OCI-LY7 (cell line): ENCODE data around the gene CPS1.

Experiments used
- EZH2phosphoT487 ChIP-seq: fragments of 200-600 bp; sonication (generic); IDR thresholded peaks from 2 replicates; pipeline ENCODE4 v1.6.1; 2018; ENCODE audit warnings: low read depth, borderline replicate concordance, mild to moderate bottlenecking, mixed run types, antibody characterized with exemption, low read length, moderate library complexity, mixed read lengths
- TF ChIP-seq, protein P1 (sequence below): fragments of 200-600 bp; sonication (generic); conservative IDR thresholded peaks from 2 replicates; pipeline ENCODE4 v1.5.1; 2014; ENCODE audit warnings: mild to moderate bottlenecking, antibody characterized with exemption, low read length, moderate library complexity, mixed read lengths

DNA sequence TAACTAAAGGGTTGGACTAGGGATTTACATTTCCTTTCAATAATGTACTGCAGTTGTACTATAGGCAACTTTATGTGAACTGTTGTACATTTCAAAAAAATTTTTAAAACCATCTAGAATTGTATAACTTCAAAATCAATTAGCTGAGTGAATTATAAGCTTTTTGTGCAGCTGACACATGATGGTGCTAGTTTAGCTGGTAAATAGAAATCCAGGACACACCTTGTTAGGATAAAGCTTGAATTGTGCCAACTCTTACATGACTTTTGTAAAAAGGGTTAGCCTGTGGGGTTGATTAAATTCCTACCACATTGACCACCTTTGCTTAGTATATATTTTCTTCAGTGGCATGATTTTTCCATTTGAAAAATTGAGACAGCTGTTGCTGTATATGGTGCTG lies 104.4 kb downstream of the CPS1 start:
- TF ChIP-seq, protein P1, sequence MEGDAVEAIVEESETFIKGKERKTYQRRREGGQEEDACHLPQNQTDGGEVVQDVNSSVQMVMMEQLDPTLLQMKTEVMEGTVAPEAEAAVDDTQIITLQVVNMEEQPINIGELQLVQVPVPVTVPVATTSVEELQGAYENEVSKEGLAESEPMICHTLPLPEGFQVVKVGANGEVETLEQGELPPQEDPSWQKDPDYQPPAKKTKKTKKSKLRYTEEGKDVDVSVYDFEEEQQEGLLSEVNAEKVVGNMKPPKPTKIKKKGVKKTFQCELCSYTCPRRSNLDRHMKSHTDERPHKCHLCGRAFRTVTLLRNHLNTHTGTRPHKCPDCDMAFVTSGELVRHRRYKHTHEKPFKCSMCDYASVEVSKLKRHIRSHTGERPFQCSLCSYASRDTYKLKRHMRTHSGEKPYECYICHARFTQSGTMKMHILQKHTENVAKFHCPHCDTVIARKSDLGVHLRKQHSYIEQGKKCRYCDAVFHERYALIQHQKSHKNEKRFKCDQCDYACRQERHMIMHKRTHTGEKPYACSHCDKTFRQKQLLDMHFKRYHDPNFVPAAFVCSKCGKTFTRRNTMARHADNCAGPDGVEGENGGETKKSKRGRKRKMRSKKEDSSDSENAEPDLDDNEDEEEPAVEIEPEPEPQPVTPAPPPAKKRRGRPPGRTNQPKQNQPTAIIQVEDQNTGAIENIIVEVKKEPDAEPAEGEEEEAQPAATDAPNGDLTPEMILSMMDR = no peak
- TF ChIP-seq EZH2phosphoT487 = no peak
